Measurements from ENCODE around the gene YWHAG.
A peak's percentile ranks its signal among the peaks of the same experiment; 100 is the strongest.
"Not testable (repeated sequence)": the region's sequence is repeated elsewhere in the genome, so short reads cannot be mapped to it uniquely, and the experiment has no call there.

The YWHAG gene

GRCh38 chr7:76318488-76319353, 40.1 kb downstream of the YWHAG start:
- DNase-seq (ENCODE audit: low read depth), result peak; percentile 43

DNA sequence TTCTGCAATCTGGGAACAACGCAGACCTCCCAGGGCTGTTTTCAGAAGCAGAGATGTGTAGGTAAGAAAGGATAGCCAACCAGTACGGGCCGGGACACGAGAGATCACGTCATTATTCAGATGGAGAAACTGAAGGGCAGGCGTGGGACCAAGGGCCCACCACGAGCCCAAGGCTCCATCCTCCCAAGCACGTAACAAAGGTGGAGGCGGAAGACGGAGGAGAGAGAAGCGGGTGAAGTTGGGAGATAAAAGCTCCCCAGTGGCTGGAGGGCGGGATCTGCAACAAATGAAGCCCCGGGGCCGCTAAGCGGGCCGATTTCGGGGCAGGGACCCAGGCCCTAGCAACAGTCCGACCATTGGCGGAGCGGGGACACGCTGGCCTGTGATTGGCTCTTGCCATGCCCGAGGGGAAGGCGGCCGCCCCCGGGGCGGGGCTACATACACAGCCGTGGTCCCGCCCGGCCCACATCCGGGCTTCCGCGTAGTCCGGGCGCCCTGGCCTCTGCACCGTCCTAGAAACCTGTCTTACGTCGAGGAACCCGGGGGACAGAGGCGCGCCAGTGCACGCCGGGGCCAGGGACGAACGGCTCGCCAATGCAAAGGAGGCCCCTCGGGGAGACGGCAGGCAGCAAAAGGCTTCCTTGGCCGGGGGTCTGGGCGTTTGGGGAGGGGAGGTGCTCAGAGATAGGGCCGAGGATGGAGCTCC, 40.9 kb downstream of the YWHAG start:
- DNase-seq (ENCODE audit: low read depth), result peak; percentile 85

DNA sequence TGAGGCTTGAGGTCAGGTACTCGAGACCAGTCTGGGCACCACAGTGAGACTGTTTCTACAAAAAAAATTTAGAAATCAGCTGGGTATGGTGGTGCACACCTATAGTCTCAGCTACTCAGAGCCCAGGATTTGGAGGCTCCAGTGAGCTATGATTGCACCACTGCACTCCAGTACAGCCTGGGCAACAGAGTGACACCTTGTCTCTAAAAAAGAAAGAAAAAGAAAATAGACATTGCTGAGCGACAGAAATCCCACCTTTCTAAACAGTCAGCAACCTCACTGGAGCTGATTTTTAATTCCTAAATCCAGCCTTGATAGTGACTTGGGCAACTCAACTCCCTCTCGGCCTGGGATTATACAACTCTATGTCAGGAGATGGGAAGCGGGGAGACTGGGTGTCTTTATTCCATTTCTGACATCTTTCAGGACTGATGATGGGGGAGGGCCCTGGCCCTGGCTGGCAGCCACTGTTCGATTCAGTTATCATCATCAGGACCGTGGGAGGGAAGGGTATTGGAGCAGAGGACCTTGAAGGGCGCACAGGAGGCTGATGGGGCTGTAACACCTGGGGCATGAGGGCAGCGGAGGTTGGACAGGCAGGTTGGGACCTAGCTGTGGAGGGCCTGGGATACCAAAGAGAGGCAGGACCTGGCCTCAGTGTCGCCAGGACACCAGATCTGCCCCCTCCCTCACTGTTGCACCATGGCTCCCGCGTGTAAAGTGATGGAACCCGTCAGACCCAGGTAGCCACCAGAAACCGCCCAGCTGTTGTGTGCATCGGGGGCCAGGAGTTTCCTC, 41.6 kb downstream of the YWHAG start:
- DNase-seq (ENCODE audit: low read depth), result no peak

- DNase-seq (ENCODE audit: low read depth), result no peak
Measured at GRCh38 chr7:76315364-76315763, 43.4 kb downstream of the YWHAG start.

- DNase-seq (ENCODE audit: low read depth), result not testable (repeated sequence)
Measured at GRCh38 chr7:76314740-76315139, 44.1 kb downstream of the YWHAG start.

GRCh38 chr7:76314042-76314721, 44.6 kb downstream of the YWHAG start:
- DNase-seq (ENCODE audit: low read depth), result peak; percentile 95

DNA sequence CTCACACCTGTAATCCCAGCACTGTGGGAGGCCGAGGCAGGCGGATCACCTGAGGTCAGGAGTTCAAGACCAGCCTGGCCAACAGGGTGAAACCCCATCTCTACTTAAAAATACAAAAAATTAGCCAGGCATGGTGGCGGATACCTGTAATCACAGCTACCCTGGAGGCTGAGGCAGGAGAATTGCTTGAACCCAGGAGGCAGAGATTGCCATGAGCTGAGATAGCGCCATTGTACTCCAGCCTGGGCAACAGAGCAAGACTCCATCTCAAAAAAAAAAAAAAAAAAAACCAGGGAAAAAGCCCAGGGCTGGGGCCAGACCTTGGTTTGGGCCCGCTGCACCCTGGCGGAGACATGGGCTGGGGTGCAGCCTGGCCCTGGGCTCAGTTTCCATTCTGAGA, 47.0 kb downstream of the YWHAG start:
- not testable (repeated sequence) for DNase-seq (ENCODE audit: low read depth)

- DNase-seq (ENCODE audit: low read depth), result no peak
Measured at GRCh38 chr7:76310102-76310957, 48.5 kb downstream of the YWHAG start.

GRCh38 chr7:76309341-76310101, 49.3 kb downstream of the YWHAG start:
- not testable (repeated sequence) for DNase-seq (ENCODE audit: low read depth)

DNA sequence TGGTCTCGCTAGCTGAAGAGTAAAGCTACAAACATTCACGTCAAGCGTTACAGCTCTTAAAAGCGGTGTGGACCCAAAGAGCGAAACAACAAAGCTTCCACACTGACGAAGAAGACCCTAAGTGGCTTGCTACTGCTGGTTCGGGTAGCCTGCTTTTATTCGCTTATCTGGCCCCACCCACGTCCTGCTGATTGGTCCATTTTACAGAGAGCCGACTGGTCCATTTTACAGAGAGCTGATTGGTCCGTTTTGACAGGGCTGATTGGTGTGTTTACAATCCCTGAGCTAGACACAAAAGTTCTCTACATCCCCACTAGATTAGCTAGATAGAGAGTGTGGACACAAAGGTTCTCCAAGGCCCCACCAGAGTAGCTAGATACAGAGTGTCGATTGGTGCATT, 49.9 kb downstream of the YWHAG start:
- DNase-seq (ENCODE audit: low read depth), result not testable (repeated sequence)

- DNase-seq (ENCODE audit: low read depth), result no peak
Measured at GRCh38 chr7:76304888-76305375, 53.9 kb downstream of the YWHAG start.

DNA sequence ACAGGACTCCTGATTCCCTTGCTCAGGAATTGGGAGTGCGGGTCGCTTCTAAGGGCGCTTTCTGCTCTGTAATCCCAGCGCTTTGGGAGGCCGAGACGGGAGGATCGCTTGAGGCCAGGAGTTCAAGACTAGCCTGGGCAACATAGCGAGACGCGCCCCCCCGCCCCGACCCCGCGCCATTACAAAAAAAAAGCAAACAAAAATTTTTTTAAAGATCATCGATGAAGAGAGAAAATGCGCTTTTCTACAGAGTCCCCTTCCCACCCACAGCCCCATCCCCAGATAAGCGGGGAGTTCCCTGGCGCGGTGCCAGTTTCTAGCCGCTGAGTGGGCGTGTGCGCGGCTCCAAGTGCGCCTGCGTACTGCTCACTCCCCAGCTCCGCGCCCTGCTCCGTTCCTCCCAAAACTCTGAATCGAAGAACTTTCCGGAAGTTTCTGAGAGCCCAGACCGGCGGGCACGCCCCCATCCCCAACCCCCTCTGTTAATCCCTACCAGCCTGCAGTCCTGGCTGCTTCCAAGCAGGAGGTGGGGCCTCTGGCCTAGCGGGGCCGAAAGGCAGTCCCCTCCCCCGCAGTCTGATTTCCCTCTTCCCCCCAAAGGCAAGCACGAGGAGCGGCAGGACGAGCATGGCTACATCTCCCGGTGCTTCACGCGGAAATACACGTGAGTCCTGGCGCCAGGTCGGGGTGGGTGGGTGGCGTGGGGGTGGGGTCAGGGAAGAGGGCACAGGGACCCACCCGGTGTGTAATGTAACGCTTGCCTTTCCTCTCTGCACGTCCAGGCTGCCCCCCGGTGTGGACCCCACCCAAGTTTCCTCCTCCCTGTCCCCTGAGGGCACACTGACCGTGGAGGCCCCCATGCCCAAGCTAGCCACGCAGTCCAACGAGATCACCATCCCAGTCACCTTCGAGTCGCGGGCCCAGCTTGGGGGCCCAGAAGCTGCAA, 55.3 kb downstream of the YWHAG start:
- peak; percentile 54 for DNase-seq (ENCODE audit: low read depth)

- DNase-seq (ENCODE audit: low read depth), result peak; percentile 23
Measured at GRCh38 chr7:76302347-76303201, 56.2 kb downstream of the YWHAG start, which contains the start of gene HSPB1. HSPB1 (plus strand) TSS chr7:76302673; CDS start chr7:76302713, 40 bp downstream.

- no peak for DNase-seq (ENCODE audit: low read depth)
Measured at GRCh38 chr7:76301000-76301399, 57.8 kb downstream of the YWHAG start.

DNA sequence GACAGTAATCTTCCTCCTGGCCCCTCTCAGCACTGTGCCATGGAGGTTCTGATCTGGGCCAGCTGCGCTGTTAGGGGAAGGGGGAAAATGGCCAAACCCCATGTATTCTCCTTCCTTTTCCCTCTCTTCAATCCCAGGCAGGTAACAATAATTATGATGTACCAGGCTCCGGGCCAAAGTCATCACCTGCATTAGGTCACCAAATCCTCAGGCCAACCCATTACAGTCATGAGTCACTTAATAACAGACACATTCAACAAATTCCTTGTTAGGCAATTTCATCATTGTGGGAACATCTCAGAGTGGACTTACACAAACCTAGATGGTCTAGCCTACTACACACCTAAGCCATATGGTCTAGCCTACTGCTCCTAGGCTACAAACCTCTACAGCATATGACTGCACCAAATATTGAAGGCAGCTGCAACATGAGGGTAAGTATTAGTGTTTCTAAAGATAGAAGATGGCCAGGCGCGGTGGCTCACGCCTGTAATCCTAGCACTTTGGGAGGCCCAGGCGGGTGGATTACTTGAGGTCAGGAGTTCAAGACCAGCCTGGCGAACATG, 58.5 kb downstream of the YWHAG start:
- DNase-seq (ENCODE audit: low read depth), result no peak

DNA sequence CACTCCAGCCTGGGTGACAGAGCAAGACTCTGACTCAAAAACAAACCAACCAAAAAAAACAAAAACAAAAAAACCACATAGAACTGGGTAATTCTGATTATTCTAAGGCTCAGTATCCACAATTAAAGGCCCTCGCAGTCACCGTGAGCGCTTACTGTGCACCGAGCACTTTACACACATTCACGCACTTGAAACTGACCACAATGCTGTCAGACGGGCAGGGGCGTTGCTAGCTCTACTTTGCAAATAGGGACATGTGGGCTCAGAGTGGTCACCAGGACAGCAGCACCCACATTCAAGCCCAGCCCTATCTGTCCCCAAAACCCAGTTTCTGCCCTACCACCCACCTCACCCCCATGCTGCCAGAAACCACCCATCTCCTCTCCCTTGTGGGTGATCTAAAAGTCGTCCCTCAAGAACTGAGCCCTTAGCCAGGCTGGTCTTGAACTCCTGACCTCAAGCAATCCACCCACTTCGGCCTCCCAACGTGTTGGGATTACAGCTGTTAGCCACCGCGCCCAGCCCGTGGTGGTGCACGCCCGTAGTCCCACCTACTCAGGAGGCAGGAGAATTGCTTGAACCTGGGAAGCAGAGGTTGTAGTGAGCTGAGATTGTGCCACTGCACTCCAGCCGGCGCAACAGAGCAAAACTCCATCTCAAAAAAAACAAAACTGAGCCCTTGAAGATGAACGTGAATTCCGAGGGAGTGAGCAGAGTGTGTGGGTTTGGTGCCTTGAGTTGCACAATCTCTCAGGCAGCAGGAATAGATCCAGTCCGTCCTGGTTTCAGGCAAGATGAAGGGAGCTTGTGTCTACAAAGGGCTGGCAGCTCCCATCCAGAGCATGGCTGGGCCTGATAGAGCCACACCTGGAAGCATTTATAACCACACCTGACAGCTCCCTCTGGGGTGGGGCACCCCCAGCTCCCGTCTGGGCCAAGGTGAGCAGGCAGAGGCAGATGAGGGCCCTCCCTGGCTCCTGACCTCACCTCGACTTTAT, 61.7 kb downstream of the YWHAG start:
- DNase-seq (ENCODE audit: low read depth), result no peak
